Muscle layer of colon (tissue), 2 donors: Measurements from ENCODE around the gene ARHGAP33.

ENCODE experiments used
- H3K27ac ChIP-seq: one replicate; pipeline ENCODE4 v1.7.0; 2013; ENCODE audit warnings: low read depth, mild to moderate bottlenecking, low read length, moderate library complexity
- H3K27me3 ChIP-seq, 2 donors: one replicate each; pipeline ENCODE4 v1.7.0; 2013; ENCODE audit warnings: low read length in 2 of 2, mild to moderate bottlenecking in 2 of 2; ENCODE audit not compliant: insufficient read depth in 2 of 2, control insufficient read depth in 1 of 2
- H3K36me3 ChIP-seq: one replicate; pipeline ENCODE4 v1.7.0; 2013; ENCODE audit warnings: mild to moderate bottlenecking, low read length; ENCODE audit not compliant: insufficient read depth
- H3K4me1 ChIP-seq: one replicate; pipeline ENCODE4 v1.7.0; 2013; ENCODE audit warnings: mild to moderate bottlenecking, low read length; ENCODE audit not compliant: insufficient read depth
- H3K4me3 ChIP-seq, 2 donors: one replicate each; pipeline ENCODE4 v1.7.0; 2013; ENCODE audit warnings: low read length in 2 of 2, low read depth in 1 of 2, mild to moderate bottlenecking in 1 of 2, moderate library complexity in 1 of 2
- H3K9ac ChIP-seq: one replicate; pipeline ENCODE4 v1.7.0; 2013; ENCODE audit warnings: low read length
- H3K9me3 ChIP-seq: one replicate; pipeline ENCODE4 v1.7.0; 2013; ENCODE audit warnings: mild to moderate bottlenecking, low read length
- donor health status: abdominal sarcoma.
- donor health status: Adenocarcinoma of cecum.

Gene ARHGAP33

GRCh38 chr19:35777961-35778360 lies 2.6 kb downstream of the ARHGAP33 start:
- H3K27ac ChIP-seq = no peak overlapping the region
- no peaks in the 10 kb centered on the region for H3K9me3 ChIP-seq
- no peak overlapping the region for H3K4me3 ChIP-seq
- H3K9ac ChIP-seq = no peak overlapping the region
- peaks cover 18% of the 10 kb centered on the region for H3K4me1 ChIP-seq
- no peaks in the 10 kb centered on the region for H3K27me3 ChIP-seq
- no peaks in the 10 kb centered on the region for H3K36me3 ChIP-seq

- Histone ChIP-seq H3K27ac (no peak overlapping the region), H3K4me1 (peaks cover 18% of the 10 kb centered on the region), H3K36me3 (no peaks in the 10 kb centered on the region), H3K9me3 (no peaks in the 10 kb centered on the region), H3K9ac (no peak overlapping the region), H3K27me3 (no peaks in the 10 kb centered on the region), H3K4me3 (no peak overlapping the region)
These were observed 3.7 kb downstream of the ARHGAP33 start for GRCh38 chr19:35779033-35779432.

- Histone ChIP-seq H3K9ac (no peak overlapping the region), H3K27ac (no peak overlapping the region), H3K9me3 (no peaks in the 10 kb centered on the region), H3K4me1 (peaks cover 9% of the 10 kb centered on the region), H3K4me3 (no peak overlapping the region), H3K36me3 (no peaks in the 10 kb centered on the region), H3K27me3 (no peaks in the 10 kb centered on the region)
These were observed 4.7 kb downstream of the ARHGAP33 start for GRCh38 chr19:35780058-35780457.

GRCh38 chr19:35780717-35781116 lies 5.4 kb downstream of the ARHGAP33 start:
- Histone ChIP-seq H3K4me1 (peaks cover 8% of the 10 kb centered on the region), H3K36me3 (no peaks in the 10 kb centered on the region), H3K9me3 (no peaks in the 10 kb centered on the region), H3K27ac (no peak overlapping the region), H3K9ac (no peak overlapping the region), H3K4me3 (no peak overlapping the region), H3K27me3 (no peaks in the 10 kb centered on the region)

GRCh38 chr19:35781650-35782049 lies 6.3 kb downstream of the ARHGAP33 start:
- Histone ChIP-seq H3K4me3 (no peak overlapping the region), H3K9me3 (no peaks in the 10 kb centered on the region), H3K27me3 (no peaks in the 10 kb centered on the region), H3K36me3 (no peaks in the 10 kb centered on the region), H3K4me1 (peaks cover under 1% of the 10 kb centered on the region), H3K27ac (no peak overlapping the region), H3K9ac (no peak overlapping the region)

- Histone ChIP-seq H3K4me1 (no peaks in the 10 kb centered on the region), H3K27ac (no peak overlapping the region), H3K9ac (no peak overlapping the region), H3K27me3 (no peaks in the 10 kb centered on the region), H3K4me3 (no peak overlapping the region), H3K36me3 (no peaks in the 10 kb centered on the region), H3K9me3 (no peaks in the 10 kb centered on the region)
These were observed 7.2 kb downstream of the ARHGAP33 start for GRCh38 chr19:35782589-35782988.

- no peak overlapping the region for H3K4me3 ChIP-seq
- H3K27ac ChIP-seq = no peak overlapping the region
- H3K9me3 ChIP-seq = no peaks in the 10 kb centered on the region
- H3K4me1 ChIP-seq = no peaks in the 10 kb centered on the region
- H3K36me3 ChIP-seq = no peaks in the 10 kb centered on the region
- H3K9ac ChIP-seq = no peak overlapping the region
- H3K27me3 ChIP-seq = no peaks in the 10 kb centered on the region
These were observed 8.4 kb downstream of the ARHGAP33 start for GRCh38 chr19:35783469-35784434.

- no peaks in the 10 kb centered on the region for H3K4me1 ChIP-seq
- no peaks in the 10 kb centered on the region for H3K9me3 ChIP-seq
- H3K36me3 ChIP-seq = no peaks in the 10 kb centered on the region
- H3K4me3 ChIP-seq = no peak overlapping the region
- no peak overlapping the region for H3K27ac ChIP-seq
- no peaks in the 10 kb centered on the region for H3K27me3 ChIP-seq
- H3K9ac ChIP-seq = no peak overlapping the region
These were observed 9.4 kb downstream of the ARHGAP33 start for GRCh38 chr19:35784503-35785338.

GRCh38 chr19:35785339-35785627 lies 9.9 kb downstream of the ARHGAP33 start:
- H3K36me3 ChIP-seq = no peaks in the 10 kb centered on the region
- no peaks in the 10 kb centered on the region for H3K4me1 ChIP-seq

GRCh38 chr19:35786299-35787160 lies 11.2 kb downstream of the ARHGAP33 start:
- H3K9me3 ChIP-seq = no peaks in the 10 kb centered on the region
- H3K27me3 ChIP-seq = no peaks in the 10 kb centered on the region
- no peaks in the 10 kb centered on the region for H3K4me1 ChIP-seq
- H3K27ac ChIP-seq = no peak overlapping the region
- H3K4me3 ChIP-seq = no peak overlapping the region
- no peak overlapping the region for H3K9ac ChIP-seq
- H3K36me3 ChIP-seq = no peaks in the 10 kb centered on the region

More at GRCh38 chr19:35785339-35785627, 9.9 kb downstream of the ARHGAP33 start:
- no peak overlapping the region for H3K9ac ChIP-seq
- no peaks in the 10 kb centered on the region for H3K9me3 ChIP-seq
- no peak overlapping the region for H3K27ac ChIP-seq
- H3K27me3 ChIP-seq = no peaks in the 10 kb centered on the region
- H3K4me3 ChIP-seq = no peak overlapping the region

- H3K4me1 ChIP-seq = no peaks in the 10 kb centered on the region
- H3K9me3 ChIP-seq = no peaks in the 10 kb centered on the region
- H3K36me3 ChIP-seq = no peaks in the 10 kb centered on the region
These were observed 11.9 kb downstream of the ARHGAP33 start for GRCh38 chr19:35787227-35787799.

More at GRCh38 chr19:35787227-35787799, 11.9 kb downstream of the ARHGAP33 start:
- Histone ChIP-seq H3K27ac (no peak overlapping the region), H3K4me3 (no peak overlapping the region), H3K27me3 (no peaks in the 10 kb centered on the region), H3K9ac (no peak overlapping the region)
